ENCODE results near the gene TFIP11.

The TFIP11 gene

GRCh38 chr22:26447584-26448329 lies 64.5 kb downstream of the TFIP11 start:
- DNase-seq (ENCODE audit: low read depth): no peak

GRCh38 chr22:26446808-26447515 lies 65.3 kb downstream of the TFIP11 start:
- no peak for DNase-seq (ENCODE audit: low read depth)

GRCh38 chr22:26445577-26446275 lies 66.5 kb downstream of the TFIP11 start:
- no peak for DNase-seq (ENCODE audit: low read depth)

- no peak for DNase-seq (ENCODE audit: low read depth)
Observed at GRCh38 chr22:26444777-26445176, 67.5 kb downstream of the TFIP11 start.

- no peak for DNase-seq (ENCODE audit: low read depth)
Observed at GRCh38 chr22:26443901-26444690, 68.2 kb downstream of the TFIP11 start.

- no peak for DNase-seq (ENCODE audit: low read depth)
Observed at GRCh38 chr22:26442086-26442756, 70.1 kb downstream of the TFIP11 start.

Measured in stimulated activated CD8-positive, alpha-beta memory T cell treated with anti-CD3 and anti-CD28 coated beads, Interleukin-15, amount 100 ng/mL, for 24 hours (primary cell).